SH-SY5Y (cell line): Measurements from ENCODE around the gene C1R.

ENCODE experiments used
- GATA2 ChIP-seq: IDR thresholded peaks from 2 replicates; pipeline ENCODE4 v1.6.1; 2011; ENCODE audit warnings: mild to moderate bottlenecking, low read depth, low read length
- GATA3 ChIP-seq: IDR thresholded peaks from 2 replicates; pipeline ENCODE4 v1.6.1; 2011; ENCODE audit warnings: low read depth, mild to moderate bottlenecking, low read length, moderate library complexity

The C1R gene

DNA sequence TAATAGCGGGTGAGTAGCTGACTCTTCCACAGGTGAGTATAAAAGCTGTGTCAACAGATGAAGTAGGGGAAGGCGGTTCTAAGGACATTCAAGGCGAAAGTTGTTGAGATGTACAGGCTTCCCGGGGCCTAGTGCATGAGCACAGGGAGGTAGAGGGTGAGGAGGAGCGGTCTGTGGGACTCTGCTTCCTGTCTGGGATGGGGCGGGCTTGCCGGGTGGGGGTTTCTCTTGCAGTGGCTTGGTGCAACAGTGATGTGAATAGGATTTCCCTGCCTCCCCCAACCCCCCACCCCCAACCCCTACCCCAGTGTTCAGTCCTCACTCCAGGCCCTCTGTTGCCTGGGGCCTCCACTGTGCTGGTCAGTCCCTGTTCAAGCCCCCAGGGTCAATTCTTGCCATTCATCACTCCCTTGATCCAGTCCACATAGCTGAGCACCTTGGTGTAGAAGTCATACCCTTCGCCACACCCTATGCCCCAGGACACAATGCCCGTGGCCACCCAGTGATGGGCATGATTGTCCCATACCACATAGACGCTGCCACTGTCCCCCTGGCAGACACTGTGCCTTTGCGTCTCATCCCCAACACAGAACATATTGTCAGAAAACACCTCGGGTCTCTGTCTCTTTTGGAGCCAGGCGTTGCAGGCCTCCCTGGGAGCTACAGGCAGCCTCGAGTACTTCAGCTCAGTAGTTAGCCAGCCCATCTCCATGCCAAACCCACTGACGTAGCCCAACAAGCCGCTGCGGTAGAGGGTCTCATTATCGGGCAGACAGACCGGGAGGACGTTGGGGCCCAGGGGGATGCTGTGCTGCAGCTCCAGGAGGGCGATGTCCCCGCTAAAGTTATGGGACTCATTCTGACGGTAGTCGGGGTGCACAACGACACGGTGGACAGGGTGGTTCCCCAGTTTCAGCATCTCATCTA is 4.0 kb upstream of the C1R start:
- no peak for TF ChIP-seq GATA3
- no peak for TF ChIP-seq GATA2

DNA sequence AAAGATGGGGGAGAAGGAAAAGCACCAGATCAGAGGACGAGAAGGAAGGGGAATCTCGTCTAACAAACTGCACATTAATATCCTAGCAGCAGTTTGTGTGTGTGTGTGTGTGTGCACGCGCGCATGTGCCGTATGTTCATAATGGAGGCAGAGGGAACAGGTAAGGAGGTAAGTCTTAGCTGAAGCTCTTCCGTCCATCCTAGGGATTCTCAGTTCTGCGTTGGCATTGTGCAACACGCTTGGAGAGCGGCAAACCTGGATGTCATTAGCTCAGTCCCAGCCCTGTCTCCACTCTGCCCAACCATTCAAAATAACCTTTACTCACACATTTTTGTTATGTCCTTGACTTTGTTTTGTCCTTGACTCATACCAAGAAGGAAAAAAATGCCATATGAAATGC is 1.6 kb upstream of the C1R start:
- TF ChIP-seq GATA2 = no peak
- TF ChIP-seq GATA3 = no peak

DNA sequence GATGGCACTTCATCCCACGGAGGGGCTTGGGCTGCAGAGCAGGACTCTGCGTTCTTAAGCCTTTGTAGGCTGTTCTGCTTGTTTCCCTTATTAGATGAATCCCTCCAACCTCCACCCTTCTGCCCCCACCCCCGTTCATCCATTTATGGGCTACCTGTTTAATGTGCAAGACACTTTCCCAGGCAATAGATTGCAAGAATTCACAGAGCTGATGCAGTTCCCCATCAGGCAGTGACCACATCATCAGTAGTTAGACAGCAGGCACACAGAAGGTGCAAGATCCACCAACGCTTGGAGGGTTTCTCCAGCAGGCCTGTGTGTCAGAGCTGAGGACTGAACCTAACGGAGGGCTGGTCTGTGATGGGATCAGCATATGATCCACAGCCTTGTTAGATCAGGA is 1.2 kb upstream of the C1R start:
- TF ChIP-seq GATA3 = no peak
- no peak for TF ChIP-seq GATA2

DNA sequence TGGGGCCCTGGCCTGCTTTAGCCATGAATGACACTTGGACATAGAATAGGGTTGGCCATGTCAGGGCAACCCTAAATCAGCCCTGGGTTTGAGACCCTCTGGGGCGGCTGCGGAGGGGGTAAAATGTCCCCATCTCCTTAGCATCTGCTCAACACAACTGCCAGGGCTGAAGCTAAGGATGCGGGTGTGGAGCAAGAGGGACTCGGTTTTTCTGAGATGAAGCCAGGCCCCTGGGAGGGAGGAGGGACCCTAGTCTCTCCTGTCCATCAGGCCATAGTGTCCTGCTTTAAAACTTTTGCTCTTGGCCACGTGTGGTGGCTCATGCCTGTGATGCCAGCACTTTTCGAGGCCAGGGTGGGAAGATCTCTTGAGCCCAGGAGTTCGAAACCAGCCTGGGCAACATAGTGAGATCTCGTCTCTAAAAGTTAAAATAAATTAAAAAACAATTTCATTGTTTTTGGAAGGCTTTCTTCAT is 778 bp upstream of the C1R start:
- TF ChIP-seq GATA2 (no peak), GATA3 (no peak)

DNA sequence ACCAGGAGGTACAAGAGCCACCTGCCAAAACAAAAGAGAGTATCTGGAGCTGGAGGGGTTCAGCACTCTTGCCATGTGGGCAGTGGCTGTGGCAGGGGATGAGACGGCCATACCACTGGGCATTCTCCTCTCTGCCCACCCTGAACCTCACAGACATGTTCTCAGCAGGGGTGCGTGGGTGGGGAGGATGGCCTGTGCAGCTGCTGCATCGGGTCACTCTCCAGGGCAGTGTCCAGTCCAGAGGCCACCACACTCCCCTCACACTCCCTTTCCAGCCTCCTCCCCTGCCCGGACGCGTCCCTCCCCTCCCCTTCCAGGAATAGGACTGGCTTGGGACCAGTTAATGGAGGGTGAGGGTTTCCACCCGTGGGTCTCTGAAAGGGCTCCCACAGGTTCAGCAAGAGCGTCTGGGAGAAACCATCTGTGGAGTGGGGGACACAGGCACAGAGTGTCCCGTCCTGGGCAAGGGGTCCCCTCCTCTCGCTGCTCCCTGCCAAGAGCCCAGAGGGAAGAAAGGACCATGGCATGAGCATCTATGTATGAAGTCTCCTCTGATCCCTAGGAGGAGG is 501 bp downstream of the C1R start:
- TF ChIP-seq GATA2 (no peak), GATA3 (no peak)

DNA sequence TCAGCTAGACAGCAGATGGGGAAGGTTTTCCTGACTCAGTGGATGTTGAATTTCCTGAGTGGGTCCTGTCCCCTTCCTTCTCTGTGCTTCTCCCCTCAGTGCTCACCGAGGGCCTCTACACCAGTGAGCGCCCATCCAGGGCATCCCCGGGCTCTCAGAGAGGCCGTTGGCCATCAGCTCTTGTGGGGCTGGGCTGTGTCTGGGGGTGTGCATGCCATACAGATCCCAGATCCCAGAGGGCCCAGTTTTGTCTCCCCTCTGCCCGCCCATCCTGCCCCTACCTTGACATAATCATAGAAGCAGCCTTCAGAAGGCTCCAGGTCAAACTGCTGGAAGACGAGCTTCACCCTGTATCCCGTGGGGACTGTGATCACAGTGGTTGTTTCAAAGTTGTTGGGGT is 1.1 kb downstream of the C1R start:
- TF ChIP-seq GATA2 (no peak), GATA3 (no peak)

DNA sequence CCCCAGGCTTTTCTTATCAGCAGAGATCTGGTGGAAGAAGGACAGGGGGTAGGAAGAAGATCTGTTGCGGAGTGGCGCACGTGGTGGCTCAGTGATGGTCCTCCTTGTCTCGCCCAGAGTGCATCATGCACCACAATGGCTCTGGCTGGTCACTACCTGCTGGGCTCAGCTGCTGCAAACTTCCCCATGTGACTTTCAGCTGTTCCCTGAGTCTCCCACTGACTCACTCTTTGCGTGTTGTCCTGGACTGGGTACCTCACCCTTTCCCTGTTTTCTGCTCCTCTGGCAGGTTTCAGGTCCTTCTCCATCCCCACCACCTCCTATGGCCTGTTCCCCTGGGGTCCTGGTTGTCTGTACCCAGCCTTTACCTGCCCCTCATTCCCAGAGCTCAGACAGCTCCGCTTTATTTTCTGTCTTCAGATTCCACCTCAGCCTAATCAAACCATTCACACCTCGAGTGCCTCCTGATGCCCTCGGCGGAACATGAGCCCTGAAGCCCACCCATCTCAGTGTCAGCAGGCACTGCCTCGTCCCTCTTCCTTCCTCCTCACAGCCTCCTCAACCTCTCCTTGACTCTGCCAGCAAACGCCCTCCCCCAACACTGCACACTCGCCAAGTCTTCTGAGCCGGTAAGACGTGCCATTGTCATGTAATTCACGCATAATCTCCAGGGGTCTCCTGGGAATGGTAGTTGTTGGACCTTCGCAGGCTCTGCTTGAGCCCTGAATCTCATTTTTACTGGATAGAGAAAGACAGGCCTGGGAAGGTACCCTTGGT is 1.8 kb downstream of the C1R start:
- TF ChIP-seq GATA3 = no peak
- no peak for TF ChIP-seq GATA2

DNA sequence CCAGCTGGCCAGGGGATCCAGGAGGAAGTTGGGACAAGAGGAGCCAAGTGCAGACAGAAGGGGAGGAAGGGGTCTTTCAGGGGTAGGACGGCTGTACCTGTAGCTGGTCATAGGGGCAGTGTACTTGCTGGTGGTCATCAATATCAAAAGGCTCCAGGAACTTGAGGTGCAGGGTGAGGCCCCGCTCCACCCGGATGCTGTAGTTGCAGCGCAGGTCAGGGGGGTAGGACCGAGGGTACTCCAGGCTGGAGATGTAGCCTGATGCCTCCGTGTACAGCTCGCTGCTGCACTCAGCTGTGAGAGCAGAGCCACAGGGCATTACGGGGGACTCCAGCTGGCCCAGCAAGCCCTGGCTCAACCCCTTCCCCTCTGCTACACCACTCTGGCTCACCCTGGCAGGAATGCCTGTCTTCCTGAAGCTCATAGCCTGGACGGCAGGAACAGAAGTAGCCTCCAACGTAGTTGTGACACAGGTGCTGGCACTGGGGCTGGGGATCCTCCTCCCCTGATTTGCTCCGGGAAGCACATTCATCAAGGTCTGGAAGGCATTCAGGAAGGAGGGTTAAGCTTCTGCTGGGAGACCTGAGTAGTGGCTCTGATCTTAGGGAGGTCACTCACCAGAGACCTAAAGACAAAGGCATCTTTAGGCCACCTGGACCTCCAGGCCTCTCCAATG is 2.9 kb downstream of the C1R start:
- no peak for TF ChIP-seq GATA3
- TF ChIP-seq GATA2 = no peak

DNA sequence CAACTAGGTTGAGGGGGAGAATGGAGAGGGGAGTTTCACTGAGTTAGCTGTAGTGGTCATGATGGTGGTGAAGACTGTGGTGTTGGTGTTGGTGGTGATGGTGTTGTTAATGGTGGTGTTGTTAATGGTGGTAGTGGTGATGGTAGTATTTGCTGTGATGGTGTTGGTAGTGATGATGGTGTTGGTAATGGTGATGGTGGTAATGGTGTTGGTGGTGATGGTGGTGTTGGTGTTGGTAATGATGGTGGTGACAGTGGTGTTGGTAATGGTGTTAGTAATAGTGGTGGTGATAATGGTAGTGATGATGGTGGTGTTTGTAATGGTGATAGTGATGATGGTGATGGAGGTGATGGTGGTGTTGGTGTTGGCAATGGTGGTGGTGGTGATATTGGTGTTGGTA is 9.1 kb downstream of the C1R start:
- TF ChIP-seq GATA2 (no peak), GATA3 (no peak)

DNA sequence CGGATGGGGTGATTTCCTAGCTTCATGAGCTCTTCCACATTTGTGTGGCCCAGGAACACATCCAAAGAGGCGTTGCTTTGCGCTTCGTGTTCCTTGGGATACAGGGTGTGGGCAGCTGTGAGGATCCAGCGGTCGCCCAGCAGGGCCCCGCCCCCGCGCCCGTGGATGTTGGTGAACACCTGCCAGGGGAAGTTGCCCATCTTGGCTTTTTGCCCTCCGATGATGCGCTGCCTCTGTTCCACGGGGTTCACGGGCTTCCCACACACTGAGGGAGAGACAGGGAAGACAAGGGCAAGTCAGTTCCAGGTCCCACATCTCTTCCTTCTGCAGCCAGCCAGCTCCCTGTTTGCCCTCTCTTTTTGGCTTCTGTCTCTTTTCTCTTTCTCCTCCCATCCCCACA is 11.2 kb downstream of the C1R start:
- TF ChIP-seq GATA3 (no peak), GATA2 (no peak)

DNA sequence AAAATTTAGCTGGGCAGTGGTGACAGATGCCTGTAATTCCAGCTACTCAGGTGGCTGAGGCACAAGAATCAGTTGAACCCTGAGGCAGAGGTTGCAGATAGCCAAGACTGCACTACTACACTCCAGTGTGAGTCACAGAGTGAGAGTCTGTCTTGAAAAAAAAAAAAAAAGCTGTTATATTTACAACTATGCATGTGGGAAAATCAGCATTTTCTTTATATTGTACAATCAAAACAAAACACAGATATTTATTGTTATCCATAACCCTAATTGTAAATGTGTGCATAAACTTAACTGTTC is 12.5 kb downstream of the C1R start:
- no peak for TF ChIP-seq GATA2
- no peak for TF ChIP-seq GATA3

DNA sequence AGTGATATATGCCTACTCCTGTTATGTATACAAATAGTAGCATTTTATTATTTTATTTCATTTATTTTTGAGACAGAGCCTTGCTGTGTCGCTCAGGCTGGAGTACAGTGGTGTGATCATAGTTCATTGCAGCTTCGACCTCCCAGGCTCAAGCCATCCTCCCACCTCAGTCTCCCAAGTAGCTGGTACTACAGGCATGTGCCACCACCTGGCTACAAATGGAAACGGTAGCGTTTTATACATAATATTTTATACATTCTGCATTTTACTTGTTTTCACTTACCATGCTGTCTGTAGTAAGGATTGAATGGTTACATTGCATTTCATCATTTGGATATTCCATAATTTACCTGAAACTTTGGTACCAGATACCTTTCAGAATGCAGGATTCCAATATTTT is 14.1 kb downstream of the C1R start:
- TF ChIP-seq GATA2 (no peak), GATA3 (no peak)

DNA sequence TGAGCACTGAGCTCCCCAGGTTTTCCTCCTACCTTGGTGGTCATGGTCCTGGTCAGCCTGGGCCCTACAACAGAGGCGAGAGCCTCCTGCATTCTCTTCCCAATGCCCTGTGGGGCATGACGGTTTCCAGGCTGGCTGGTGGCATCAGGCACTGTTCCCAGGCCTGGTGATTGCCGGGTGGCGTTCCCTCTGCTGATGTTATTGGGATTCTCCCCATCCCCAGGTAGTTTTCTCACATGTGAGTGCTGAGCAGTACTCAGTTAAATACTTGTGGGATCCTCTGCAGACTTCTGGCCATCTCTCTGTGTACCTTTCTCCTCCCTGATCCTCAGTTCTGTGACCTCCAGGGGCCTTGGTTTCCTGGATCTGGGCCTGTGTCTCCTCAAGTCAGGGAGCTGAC is 15.8 kb downstream of the C1R start:
- TF ChIP-seq GATA3 = no peak
- no peak for TF ChIP-seq GATA2

DNA sequence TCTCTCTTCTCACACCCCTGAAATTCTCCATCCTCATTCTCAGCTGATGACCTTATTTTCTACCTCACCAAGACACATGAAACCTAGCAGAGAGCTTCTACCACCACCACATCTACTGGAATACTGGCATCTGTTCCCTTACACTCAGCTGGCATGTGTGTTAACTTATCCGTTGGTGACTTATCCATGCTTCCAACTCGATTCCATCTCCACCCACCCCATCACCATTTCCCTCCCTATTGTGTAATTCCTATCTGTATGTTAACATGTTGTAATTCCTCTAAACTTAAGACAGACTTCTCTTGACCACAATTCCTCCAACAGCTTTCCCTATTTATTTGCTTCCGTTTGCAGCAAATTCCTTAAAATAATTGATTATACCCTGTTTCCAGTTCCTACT is 16.3 kb downstream of the C1R start:
- no peak for TF ChIP-seq GATA2
- no peak for TF ChIP-seq GATA3

DNA sequence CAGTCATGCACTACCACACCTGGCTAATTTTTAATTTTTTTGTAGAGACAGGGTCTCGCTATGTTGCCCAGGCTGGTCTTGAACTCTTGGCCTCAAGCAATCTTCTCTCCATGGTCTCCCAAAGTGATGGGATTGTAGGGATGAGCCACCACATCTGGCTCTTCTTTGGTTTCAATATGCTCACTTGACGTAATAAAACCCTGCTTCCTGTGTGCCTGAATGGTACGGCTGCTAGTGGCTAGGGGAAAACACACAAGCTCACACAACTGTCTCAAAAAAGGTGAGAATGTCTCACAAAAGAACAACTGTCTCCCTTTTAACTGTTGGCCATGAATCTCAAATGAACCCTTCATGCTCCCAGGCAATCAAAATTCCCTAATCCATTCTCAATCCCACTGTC is 16.7 kb downstream of the C1R start:
- TF ChIP-seq GATA3 (no peak), GATA2 (no peak)

DNA sequence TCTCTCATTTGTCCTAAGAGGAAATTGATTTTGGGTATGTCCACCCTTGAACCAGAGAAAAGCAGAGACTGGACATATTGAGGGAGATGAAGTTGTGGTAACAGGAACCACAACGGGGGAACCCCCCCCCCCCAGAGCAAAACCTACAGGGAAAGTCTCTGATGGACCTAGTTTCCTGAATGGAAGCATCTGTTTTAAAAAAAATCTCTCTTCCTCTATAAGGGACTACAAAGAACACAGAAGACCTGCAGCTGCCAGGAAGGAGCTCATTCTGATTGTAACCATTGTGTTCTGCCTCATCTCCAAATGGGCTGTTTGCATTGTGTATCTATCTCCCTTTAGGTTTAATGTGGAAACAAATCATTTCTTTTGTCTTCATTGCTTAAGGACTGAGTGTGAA is 18.3 kb downstream of the C1R start:
- TF ChIP-seq GATA2 (no peak), GATA3 (no peak)

DNA sequence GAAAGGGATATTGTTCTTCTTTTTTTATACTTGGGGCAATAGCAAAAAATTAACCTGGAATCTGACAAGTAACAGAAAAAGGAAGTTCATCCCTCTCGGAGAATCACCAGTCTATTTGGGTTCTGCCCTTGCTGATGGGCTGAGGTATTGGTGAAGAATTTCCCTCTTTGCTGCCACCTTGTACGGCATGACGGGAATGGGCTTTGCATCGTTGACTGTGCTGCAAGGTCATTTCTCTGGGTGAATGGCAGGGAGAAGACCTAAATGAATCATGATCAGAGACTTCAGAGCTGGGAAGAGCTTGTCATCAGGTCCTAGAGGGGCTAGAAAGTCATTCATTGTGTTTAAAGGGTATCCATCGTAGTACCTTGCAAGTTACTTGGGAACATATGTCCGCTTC is 19.7 kb downstream of the C1R start:
- no peak for TF ChIP-seq GATA3
- TF ChIP-seq GATA2 = no peak
